Fibroblast of mammary gland (primary cell): ENCODE measurements around the gene DNTT.

Experiments
- DNase-seq: peaks from one replicate; pipeline ENCODE4 v3.0.0-alpha.2; 2010; ENCODE audit warnings: low read depth
- H3K4me3 ChIP-seq: 2 replicates; pipeline ENCODE4 v1.5.1; 2011; ENCODE audit warnings: low read depth, mild to moderate bottlenecking, low read length, moderate library complexity; ENCODE audit not compliant: control insufficient read depth
- TF ChIP-seq, protein P1 (sequence below): conservative IDR thresholded peaks from 2 replicates; pipeline ENCODE4 v1.5.1; 2011; ENCODE audit warnings: low read depth, low read length, inconsistent platforms; ENCODE audit not compliant: control insufficient read depth, insufficient read depth

The DNTT gene

GRCh38 chr10:96285331-96285752, 18.9 kb upstream of the DNTT start:
- no peak for DNase-seq
- no peak overlapping the region for H3K4me3 ChIP-seq
- TF ChIP-seq, protein P1, sequence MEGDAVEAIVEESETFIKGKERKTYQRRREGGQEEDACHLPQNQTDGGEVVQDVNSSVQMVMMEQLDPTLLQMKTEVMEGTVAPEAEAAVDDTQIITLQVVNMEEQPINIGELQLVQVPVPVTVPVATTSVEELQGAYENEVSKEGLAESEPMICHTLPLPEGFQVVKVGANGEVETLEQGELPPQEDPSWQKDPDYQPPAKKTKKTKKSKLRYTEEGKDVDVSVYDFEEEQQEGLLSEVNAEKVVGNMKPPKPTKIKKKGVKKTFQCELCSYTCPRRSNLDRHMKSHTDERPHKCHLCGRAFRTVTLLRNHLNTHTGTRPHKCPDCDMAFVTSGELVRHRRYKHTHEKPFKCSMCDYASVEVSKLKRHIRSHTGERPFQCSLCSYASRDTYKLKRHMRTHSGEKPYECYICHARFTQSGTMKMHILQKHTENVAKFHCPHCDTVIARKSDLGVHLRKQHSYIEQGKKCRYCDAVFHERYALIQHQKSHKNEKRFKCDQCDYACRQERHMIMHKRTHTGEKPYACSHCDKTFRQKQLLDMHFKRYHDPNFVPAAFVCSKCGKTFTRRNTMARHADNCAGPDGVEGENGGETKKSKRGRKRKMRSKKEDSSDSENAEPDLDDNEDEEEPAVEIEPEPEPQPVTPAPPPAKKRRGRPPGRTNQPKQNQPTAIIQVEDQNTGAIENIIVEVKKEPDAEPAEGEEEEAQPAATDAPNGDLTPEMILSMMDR, result no peak

GRCh38 chr10:96287392-96288105, 16.7 kb upstream of the DNTT start:
- TF ChIP-seq, protein P1, result no peak
- DNase-seq, result peak; percentile 15
- no peak overlapping the region for H3K4me3 ChIP-seq

GRCh38 chr10:96288151-96288621, 16.0 kb upstream of the DNTT start:
- TF ChIP-seq, protein P1, result no peak
- DNase-seq, result no peak
- no peak overlapping the region for H3K4me3 ChIP-seq

- no peak overlapping the region for H3K4me3 ChIP-seq
- TF ChIP-seq, protein P1, result no peak
- DNase-seq, result no peak
These were observed 14.9 kb upstream of the DNTT start for GRCh38 chr10:96289218-96289910.

DNA sequence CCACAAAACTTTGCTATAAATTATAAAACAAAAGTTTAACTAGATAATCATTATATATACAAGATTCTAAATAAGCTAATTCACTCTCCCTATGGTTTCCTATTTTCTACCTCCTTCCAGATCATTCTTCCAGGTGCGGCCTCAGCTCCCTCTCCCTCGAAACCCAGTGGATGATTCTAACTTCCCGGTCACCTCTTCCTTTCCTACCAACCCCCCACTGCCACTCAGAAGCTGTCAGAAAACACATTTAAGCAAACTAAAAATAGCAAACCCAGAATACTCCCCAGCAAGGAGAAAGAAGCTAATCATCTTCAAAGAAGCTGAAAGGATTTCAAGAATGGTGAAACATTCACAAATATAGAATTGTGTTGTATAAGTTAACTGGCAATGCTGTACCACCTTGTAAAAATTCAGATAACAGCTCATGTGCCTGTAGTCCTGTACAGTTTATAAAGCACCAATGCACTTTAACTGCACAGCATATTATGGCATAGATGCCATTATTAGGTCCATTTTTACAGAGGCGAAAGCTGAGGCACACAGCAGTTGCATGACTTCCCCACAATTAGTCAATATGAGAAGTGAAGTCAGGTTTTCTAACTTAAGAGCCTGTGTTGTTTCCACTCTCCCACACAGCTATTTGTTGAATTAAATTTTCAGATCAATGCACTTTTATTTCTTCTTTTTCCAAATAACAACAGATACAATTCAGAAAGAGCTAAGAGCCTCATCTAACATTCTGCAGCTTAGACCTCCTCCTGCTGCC, 13.7 kb upstream of the DNTT start:
- H3K4me3 ChIP-seq, result no peak overlapping the region
- no peak for DNase-seq
- TF ChIP-seq, protein P1, result no peak

GRCh38 chr10:96292971-96293920, 11.0 kb upstream of the DNTT start:
- peak; percentile 57 for DNase-seq
- TF ChIP-seq, protein P1, result peak; percentile 47

More at GRCh38 chr10:96292971-96293920, 11.0 kb upstream of the DNTT start:
- no peak overlapping the region for H3K4me3 ChIP-seq
